NCI-H82 (cell line): ENCODE data around the gene PRKN.

Experiments
- DNase-seq: peaks from one replicate; lab custom pipeline; 2025; lab: John Stamatoyannopoulos, UW

Gene PRKN

GRCh38 chr6:162532283-162533008 lies 195.1 kb downstream of the PRKN start:
- DNase-seq: no peak

GRCh38 chr6:162531391-162531790 lies 196.2 kb downstream of the PRKN start:
- DNase-seq: peak; percentile 72

GRCh38 chr6:162528538-162528937 lies 199.0 kb downstream of the PRKN start:
- DNase-seq: no peak

GRCh38 chr6:162526960-162527359 lies 200.6 kb downstream of the PRKN start:
- no peak for DNase-seq

- no peak for DNase-seq
Observed at GRCh38 chr6:162525181-162525580, 202.4 kb downstream of the PRKN start.

GRCh38 chr6:162512744-162513143 lies 214.8 kb downstream of the PRKN start:
- no peak for DNase-seq

GRCh38 chr6:162497389-162497788 lies 230.2 kb downstream of the PRKN start:
- DNase-seq: no peak

GRCh38 chr6:162493917-162494316 lies 233.6 kb downstream of the PRKN start:
- DNase-seq: peak; percentile 20

GRCh38 chr6:162491637-162492036 lies 235.9 kb downstream of the PRKN start:
- DNase-seq: no peak

GRCh38 chr6:162489101-162489976 lies 238.2 kb downstream of the PRKN start:
- no peak for DNase-seq

- DNase-seq: no peak
Observed at GRCh38 chr6:162488444-162488843, 239.1 kb downstream of the PRKN start.

- DNase-seq: peak; percentile 38
Observed at GRCh38 chr6:162485464-162485863, 242.1 kb downstream of the PRKN start.

GRCh38 chr6:162481938-162482337 lies 245.6 kb downstream of the PRKN start:
- no peak for DNase-seq

- no peak for DNase-seq
Observed at GRCh38 chr6:162481320-162481719, 246.2 kb downstream of the PRKN start.

GRCh38 chr6:162478192-162478671 lies 249.3 kb downstream of the PRKN start:
- peak; percentile 63 for DNase-seq

GRCh38 chr6:162474722-162475121 lies 252.8 kb downstream of the PRKN start:
- no peak for DNase-seq

GRCh38 chr6:162471842-162472241 lies 255.7 kb downstream of the PRKN start:
- DNase-seq: no peak

- no peak for DNase-seq
Observed at GRCh38 chr6:162468326-162468725, 259.2 kb downstream of the PRKN start.

- no peak for DNase-seq
Observed at GRCh38 chr6:162467679-162468078, 259.9 kb downstream of the PRKN start.

- DNase-seq: no peak
Observed at GRCh38 chr6:162463576-162463975, 264.0 kb downstream of the PRKN start.

GRCh38 chr6:162459985-162460384 lies 267.6 kb downstream of the PRKN start:
- DNase-seq: no peak

GRCh38 chr6:162450358-162450757 lies 277.2 kb downstream of the PRKN start:
- DNase-seq: no peak

- DNase-seq: no peak
Observed at GRCh38 chr6:162448294-162448693, 279.3 kb downstream of the PRKN start.
